PC-9 (cell line): ENCODE measurements around the gene H6PD. TPM values are rescaled to one million over a fixed set of nuclear protein-coding genes. Genes with fewer than 3 reads are reported as not detected.

Experiments
- BruUV-seq: library from RNA; stranded (reverse); fragments of 400-500 nt; replicated peaks from 2 replicates; lab custom pipeline; 2021; lab: Mats Ljungman, UMichigan
- CTCF ChIA-PET: fragments of 300-600 bp; sonication (Branson Sonifier 250); formaldehyde crosslinking; loops from one replicate; lab custom pipeline; 2022; ENCODE audit warnings: antibody characterized with exemption; lab: Charles Lee
- POLR2A ChIA-PET: fragments of 300-600 bp; sonication (Branson Sonifier 250); formaldehyde crosslinking; loops from one replicate; lab custom pipeline; 2022; ENCODE audit warnings: antibody characterized with exemption; ENCODE audit not compliant: unreplicated experiment; lab: Charles Lee
- DNase-seq, 2 experiments: peaks; one replicate each; pipeline versions ENCODE4 v3.0.0 to v3.0.0-alpha.2; 2015 to 2022; ENCODE audit warnings: mixed read lengths in 1 of 2
- H2AFZ ChIP-seq: fragments of 200-600 bp; sonication (generic); 2 replicates; pipeline ENCODE4 v1.8.1; 2017; ENCODE audit warnings: antibody characterized with exemption
- H3F3A ChIP-seq: fragments of 200-600 bp; sonication (generic); 2 replicates; pipeline ENCODE4 v1.8.1; 2017; ENCODE audit warnings: antibody characterized with exemption, mild to moderate bottlenecking, low read depth; ENCODE audit not compliant: insufficient read depth
- H3K27ac ChIP-seq: fragments of 200-600 bp; sonication (generic); 2 replicates; pipeline ENCODE4 v1.6.1; 2016; ENCODE audit warnings: mixed run types
- H3K27me3 ChIP-seq: fragments of 200-600 bp; sonication (generic); 2 replicates; pipeline ENCODE4 v1.6.1; 2016; ENCODE audit warnings: low read depth, mixed run types; ENCODE audit not compliant: insufficient read depth
- H3K36me3 ChIP-seq: fragments of 200-600 bp; sonication (generic); 2 replicates; pipeline ENCODE4 v1.6.1; 2016; ENCODE audit warnings: low read depth, mixed run types
- H3K4me1 ChIP-seq: fragments of 200-600 bp; sonication (generic); replicated peaks from 2 replicates; pipeline ENCODE4 v1.6.1; 2016; ENCODE audit warnings: mixed run types; ENCODE audit not compliant: insufficient read depth
- H3K4me2 ChIP-seq: fragments of 200-600 bp; sonication (generic); 2 replicates; pipeline ENCODE4 v1.6.1; 2017; ENCODE audit warnings: mixed run types
- H3K4me3 ChIP-seq: fragments of 200-600 bp; sonication (generic); 2 replicates; pipeline ENCODE4 v1.6.1; 2016; ENCODE audit warnings: mixed run types
- H3K79me2 ChIP-seq: fragments of 200-600 bp; sonication (generic); 2 replicates; pipeline ENCODE4 v1.6.1; 2017; ENCODE audit warnings: low read depth, mixed run types
- H3K9me2 ChIP-seq: fragments of 200-600 bp; sonication (generic); 2 replicates; pipeline ENCODE4 v1.8.1; 2017; ENCODE audit warnings: mild to moderate bottlenecking; ENCODE audit not compliant: insufficient read depth
- H3K9me3 ChIP-seq: fragments of 200-600 bp; sonication (generic); 2 replicates; pipeline ENCODE4 v1.8.1; 2016; ENCODE audit warnings: low read depth; ENCODE audit not compliant: insufficient read depth
- H4K20me1 ChIP-seq: fragments of 200-600 bp; sonication (generic); 2 replicates; pipeline ENCODE4 v1.8.1; 2017; ENCODE audit not compliant: insufficient read depth
- EZH2 ChIP-seq: fragments of 200-600 bp; sonication (generic); IDR thresholded peaks from 2 replicates; pipeline ENCODE4 v1.8.0; 2017; ENCODE audit warnings: antibody characterized with exemption, low read depth
- intact Hi-C: fragments of 100-400 bp; cut with micrococcal nuclease; formaldehyde crosslinking; loops from one replicate; pipeline ENCODE4 v1.10.0; 2022; ENCODE audit not compliant: unreplicated experiment
- total RNA-seq: library from RNA; stranded (reverse); gene quantifications from 2 replicates; pipeline ENCODE4 v1.2.3, GENCODE V29; 2021
- TF ChIP-seq, protein P1 (sequence below): fragments of 200-600 bp; sonication (generic); conservative IDR thresholded peaks from 2 replicates; pipeline ENCODE4 v1.6.1; 2017; ENCODE audit warnings: mixed run types, antibody characterized with exemption, mild to moderate bottlenecking, moderate library complexity

H6PD gene
- total RNA-seq, 1 experiment from 2014 or later = 31.1 TPM

DNA sequence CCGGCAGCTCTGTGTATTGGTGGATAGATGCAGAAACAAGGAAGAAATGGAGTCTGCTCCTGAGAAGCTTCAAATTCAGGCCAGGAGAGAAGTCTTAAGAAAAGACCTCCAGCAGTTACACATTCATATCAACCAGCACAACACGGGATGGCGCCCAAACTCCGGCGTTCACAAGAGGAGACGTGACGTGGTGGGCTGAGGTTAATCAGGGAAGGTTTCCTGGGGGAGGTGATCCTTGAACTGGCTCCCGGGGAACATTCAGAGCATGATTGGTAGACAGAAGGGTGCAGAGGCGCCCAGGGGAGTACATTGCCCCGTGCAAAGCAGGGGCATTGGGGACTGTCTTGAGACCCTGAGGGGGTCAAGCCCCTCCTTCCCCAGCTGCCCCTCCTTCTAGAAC lies 30.5 kb downstream of the H6PD start:
- BruUV-seq = no TSS peak
- Histone ChIP-seq H3K27ac (no peak overlapping the region), H3K36me3 (no peaks in the 10 kb centered on the region), H2AFZ (no peak overlapping the region), H3K27me3 (no peaks in the 10 kb centered on the region), H3K79me2 (no peaks in the 10 kb centered on the region), H4K20me1 (no peaks in the 10 kb centered on the region), H3K9me3 (no peaks in the 10 kb centered on the region), H3F3A (peaks cover under 1% of the 10 kb centered on the region; the same call in 1 of the 2 replicates), H3K9me2 (no peaks in the 10 kb centered on the region), H3K4me1 (no peaks in the 10 kb centered on the region), H3K4me3 (no peak overlapping the region), H3K4me2 (no peak overlapping the region)
- POLR2A ChIA-PET = no interaction called here
- intact Hi-C loops = no loop called here
- no peak for TF ChIP-seq EZH2
- TF ChIP-seq, protein P1, sequence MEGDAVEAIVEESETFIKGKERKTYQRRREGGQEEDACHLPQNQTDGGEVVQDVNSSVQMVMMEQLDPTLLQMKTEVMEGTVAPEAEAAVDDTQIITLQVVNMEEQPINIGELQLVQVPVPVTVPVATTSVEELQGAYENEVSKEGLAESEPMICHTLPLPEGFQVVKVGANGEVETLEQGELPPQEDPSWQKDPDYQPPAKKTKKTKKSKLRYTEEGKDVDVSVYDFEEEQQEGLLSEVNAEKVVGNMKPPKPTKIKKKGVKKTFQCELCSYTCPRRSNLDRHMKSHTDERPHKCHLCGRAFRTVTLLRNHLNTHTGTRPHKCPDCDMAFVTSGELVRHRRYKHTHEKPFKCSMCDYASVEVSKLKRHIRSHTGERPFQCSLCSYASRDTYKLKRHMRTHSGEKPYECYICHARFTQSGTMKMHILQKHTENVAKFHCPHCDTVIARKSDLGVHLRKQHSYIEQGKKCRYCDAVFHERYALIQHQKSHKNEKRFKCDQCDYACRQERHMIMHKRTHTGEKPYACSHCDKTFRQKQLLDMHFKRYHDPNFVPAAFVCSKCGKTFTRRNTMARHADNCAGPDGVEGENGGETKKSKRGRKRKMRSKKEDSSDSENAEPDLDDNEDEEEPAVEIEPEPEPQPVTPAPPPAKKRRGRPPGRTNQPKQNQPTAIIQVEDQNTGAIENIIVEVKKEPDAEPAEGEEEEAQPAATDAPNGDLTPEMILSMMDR = no peak
- no peak for DNase-seq
- CTCF ChIA-PET = no interaction called here

GRCh38 chr1:9265968-9266367 lies 31.4 kb downstream of the H6PD start:
- ChIA-PET POLR2A (interaction anchor here (0.6 kb wide), 1 partner anchor 305 kb away, joined by 4 read pairs; no protein-coding TSS in a partner anchor), CTCF (interaction anchor here (2.1 kb wide), 1 partner anchor 225 kb away, joined by 7 read pairs; no protein-coding TSS in a partner anchor)
- no peak for DNase-seq

GRCh38 chr1:9267352-9267686 lies 32.7 kb downstream of the H6PD start:
- intact Hi-C loops = loop anchor here (1.0 kb wide), 1 partner anchor 224 kb away; no protein-coding TSS in a partner anchor
- H3K27ac ChIP-seq = no peak overlapping the region

More at GRCh38 chr1:9265968-9266367, 31.4 kb downstream of the H6PD start:
- Histone ChIP-seq H3K36me3 (no peaks in the 10 kb centered on the region), H4K20me1 (no peaks in the 10 kb centered on the region), H3K9me2 (no peaks in the 10 kb centered on the region), H2AFZ (no peak overlapping the region), H3F3A (no peaks in the 10 kb centered on the region), H3K4me1 (peaks cover 6% of the 10 kb centered on the region; the same call in 1 of the 2 replicates), H3K4me2 (no peak overlapping the region), H3K4me3 (no peak overlapping the region), H3K9me3 (no peaks in the 10 kb centered on the region), H3K27me3 (no peaks in the 10 kb centered on the region), H3K27ac (no peak overlapping the region), H3K79me2 (no peaks in the 10 kb centered on the region)
- TF ChIP-seq, protein P1 = no peak
- TF ChIP-seq EZH2 = no peak
- BruUV-seq = no TSS peak
- intact Hi-C loops = no loop called here

More at GRCh38 chr1:9267352-9267686, 32.7 kb downstream of the H6PD start:
- Histone ChIP-seq H3K4me3 (no peak overlapping the region), H3K9me2 (no peaks in the 10 kb centered on the region), H3K36me3 (no peaks in the 10 kb centered on the region), H3F3A (no peaks in the 10 kb centered on the region), H4K20me1 (no peaks in the 10 kb centered on the region), H3K9me3 (no peaks in the 10 kb centered on the region), H3K4me1 (peaks cover 6% of the 10 kb centered on the region; the same call in 1 of the 2 replicates), H3K27me3 (no peaks in the 10 kb centered on the region), H2AFZ (no peak overlapping the region), H3K79me2 (no peaks in the 10 kb centered on the region), H3K4me2 (no peak overlapping the region)
- ChIA-PET POLR2A (no interaction called here), CTCF (interaction anchor here (0.6 to 2.1 kb wide), 2 partner anchors 66 to 223 kb away, joined by 3 to 7 read pairs; no protein-coding TSS in a partner anchor)
- DNase-seq = no peak
- TF ChIP-seq, protein P1 = peak; percentile 34; the same call in 1 of the 2 replicates
- no peak for TF ChIP-seq EZH2
- no TSS peak for BruUV-seq
